OCI-LY1 (cell line): ENCODE data around the gene AHSP.

Experiments
- H2AFZ ChIP-seq: fragments of 200-600 bp; sonication (generic), shearing (Covaris generic); 2 replicates; pipeline ENCODE4 v1.6.0; 2014; ENCODE audit warnings: antibody characterized with exemption, mild to moderate bottlenecking, low read length
- H3F3A ChIP-seq: fragments of 200-600 bp; sonication (generic), shearing (Covaris generic); 2 replicates; pipeline ENCODE4 v1.6.0; 2014; ENCODE audit warnings: mild to moderate bottlenecking, antibody characterized with exemption, low read length, moderate library complexity; ENCODE audit not compliant: insufficient read depth
- H3K27ac ChIP-seq: fragments of 200-600 bp; sonication (generic); 2 replicates; pipeline ENCODE4 v1.5.1; 2014; ENCODE audit warnings: low read length, mixed run types, mild to moderate bottlenecking, low read depth; ENCODE audit not compliant: poor library complexity, severe bottlenecking
- H3K27me3 ChIP-seq: fragments of 200-600 bp; sonication (generic); 2 replicates; pipeline ENCODE4 v1.6.0; 2014; ENCODE audit warnings: antibody characterized with exemption, mild to moderate bottlenecking, low read length, moderate library complexity; ENCODE audit not compliant: insufficient read depth
- H3K36me3 ChIP-seq: fragments of 200-600 bp; sonication (generic); 2 replicates; pipeline ENCODE4 v1.6.1; 2014; ENCODE audit warnings: mild to moderate bottlenecking, antibody characterized with exemption, low read length, moderate library complexity, mixed read lengths; ENCODE audit not compliant: insufficient read depth
- H3K4me1 ChIP-seq: fragments of 200-600 bp; sonication (generic); 2 replicates; pipeline ENCODE4 v1.5.1; 2014; ENCODE audit warnings: mild to moderate bottlenecking, low read length, moderate library complexity; ENCODE audit not compliant: insufficient read depth, severe bottlenecking
- H3K4me2 ChIP-seq: fragments of 200-600 bp; sonication (generic), shearing (Covaris generic); 2 replicates; pipeline ENCODE4 v1.6.1; 2014; ENCODE audit warnings: low read length
- H3K4me3 ChIP-seq: fragments of 200-600 bp; sonication (generic); 2 replicates; pipeline ENCODE4 v1.5.1; 2014; ENCODE audit warnings: low read length, low read depth, mild to moderate bottlenecking, mixed read lengths; ENCODE audit not compliant: poor library complexity, severe bottlenecking
- H3K79me2 ChIP-seq: fragments of 200-600 bp; shearing (Covaris generic); 2 replicates; pipeline ENCODE4 v1.6.1; 2016; ENCODE audit warnings: mixed run types, low read length, mixed read lengths; ENCODE audit not compliant: insufficient read depth
- H3K9ac ChIP-seq: fragments of 200-600 bp; sonication (generic), shearing (Covaris generic); 2 replicates; pipeline ENCODE4 v1.6.1; 2014; ENCODE audit warnings: mild to moderate bottlenecking, low read length, mixed read lengths
- H3K9me2 ChIP-seq: fragments of 200-600 bp; sonication (generic), shearing (Covaris generic); 2 replicates; pipeline ENCODE4 v1.6.1; 2014; ENCODE audit warnings: low read depth, mild to moderate bottlenecking, low read length, mixed read lengths
- H3K9me3 ChIP-seq: fragments of 200-600 bp; shearing (Covaris generic); 2 replicates; pipeline ENCODE4 v1.6.1; 2014; ENCODE audit warnings: low read length, mixed read lengths
- H4K20me1 ChIP-seq: fragments of 200-600 bp; sonication (generic), shearing (Covaris generic); 2 replicates; pipeline ENCODE4 v1.6.0; 2016; ENCODE audit warnings: mild to moderate bottlenecking, low read length; ENCODE audit not compliant: insufficient read depth
- EZH2 ChIP-seq: fragments of 200-600 bp; sonication (generic), shearing (Covaris generic); IDR thresholded peaks from 2 replicates; pipeline ENCODE4 v1.8.0; 2017; ENCODE audit warnings: borderline replicate concordance, mixed run types, mild to moderate bottlenecking, antibody characterized with exemption, low read length, moderate library complexity, mixed read lengths
- TF ChIP-seq, protein P1 (sequence below): fragments of 200-600 bp; sonication (generic), shearing (Covaris generic); IDR thresholded peaks from 2 replicates; pipeline ENCODE4 v1.5.1; 2017; ENCODE audit warnings: mild to moderate bottlenecking, antibody characterized with exemption, low read length, moderate library complexity, mixed read lengths

AHSP gene

DNA sequence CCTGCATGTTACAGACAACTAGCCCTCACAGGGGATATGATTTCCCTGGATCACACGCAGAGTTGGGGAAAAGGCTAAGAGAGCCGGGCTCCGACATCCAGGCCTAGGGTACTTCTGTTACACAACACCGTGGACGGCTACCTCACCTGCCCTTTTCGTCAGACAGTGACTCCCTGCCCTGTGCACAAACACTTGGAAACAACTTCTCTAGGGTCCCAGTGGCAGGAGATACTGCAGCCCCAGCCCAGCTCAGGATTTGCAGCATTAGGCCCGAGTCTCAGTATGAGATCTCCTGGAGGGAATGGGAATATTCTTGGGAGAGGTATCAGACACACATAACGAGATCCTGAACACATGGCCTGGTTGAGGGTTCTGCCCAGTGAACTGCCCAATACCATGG, 27.8 kb upstream of the AHSP start:
- Histone ChIP-seq H3K4me2 (no peak overlapping the region), H3F3A (no peaks in the 10 kb centered on the region), H3K4me3 (no peak overlapping the region), H3K4me1 (no peaks in the 10 kb centered on the region), H3K9ac (no peak overlapping the region), H4K20me1 (no peaks in the 10 kb centered on the region), H2AFZ (no peak overlapping the region), H3K27me3 (no peaks in the 10 kb centered on the region), H3K36me3 (no peaks in the 10 kb centered on the region), H3K79me2 (no peaks in the 10 kb centered on the region), H3K9me3 (no peaks in the 10 kb centered on the region), H3K9me2 (no peaks in the 10 kb centered on the region), H3K27ac (no peak overlapping the region)
- TF ChIP-seq, protein P1, sequence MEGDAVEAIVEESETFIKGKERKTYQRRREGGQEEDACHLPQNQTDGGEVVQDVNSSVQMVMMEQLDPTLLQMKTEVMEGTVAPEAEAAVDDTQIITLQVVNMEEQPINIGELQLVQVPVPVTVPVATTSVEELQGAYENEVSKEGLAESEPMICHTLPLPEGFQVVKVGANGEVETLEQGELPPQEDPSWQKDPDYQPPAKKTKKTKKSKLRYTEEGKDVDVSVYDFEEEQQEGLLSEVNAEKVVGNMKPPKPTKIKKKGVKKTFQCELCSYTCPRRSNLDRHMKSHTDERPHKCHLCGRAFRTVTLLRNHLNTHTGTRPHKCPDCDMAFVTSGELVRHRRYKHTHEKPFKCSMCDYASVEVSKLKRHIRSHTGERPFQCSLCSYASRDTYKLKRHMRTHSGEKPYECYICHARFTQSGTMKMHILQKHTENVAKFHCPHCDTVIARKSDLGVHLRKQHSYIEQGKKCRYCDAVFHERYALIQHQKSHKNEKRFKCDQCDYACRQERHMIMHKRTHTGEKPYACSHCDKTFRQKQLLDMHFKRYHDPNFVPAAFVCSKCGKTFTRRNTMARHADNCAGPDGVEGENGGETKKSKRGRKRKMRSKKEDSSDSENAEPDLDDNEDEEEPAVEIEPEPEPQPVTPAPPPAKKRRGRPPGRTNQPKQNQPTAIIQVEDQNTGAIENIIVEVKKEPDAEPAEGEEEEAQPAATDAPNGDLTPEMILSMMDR: no peak
- no peak for TF ChIP-seq EZH2

DNA sequence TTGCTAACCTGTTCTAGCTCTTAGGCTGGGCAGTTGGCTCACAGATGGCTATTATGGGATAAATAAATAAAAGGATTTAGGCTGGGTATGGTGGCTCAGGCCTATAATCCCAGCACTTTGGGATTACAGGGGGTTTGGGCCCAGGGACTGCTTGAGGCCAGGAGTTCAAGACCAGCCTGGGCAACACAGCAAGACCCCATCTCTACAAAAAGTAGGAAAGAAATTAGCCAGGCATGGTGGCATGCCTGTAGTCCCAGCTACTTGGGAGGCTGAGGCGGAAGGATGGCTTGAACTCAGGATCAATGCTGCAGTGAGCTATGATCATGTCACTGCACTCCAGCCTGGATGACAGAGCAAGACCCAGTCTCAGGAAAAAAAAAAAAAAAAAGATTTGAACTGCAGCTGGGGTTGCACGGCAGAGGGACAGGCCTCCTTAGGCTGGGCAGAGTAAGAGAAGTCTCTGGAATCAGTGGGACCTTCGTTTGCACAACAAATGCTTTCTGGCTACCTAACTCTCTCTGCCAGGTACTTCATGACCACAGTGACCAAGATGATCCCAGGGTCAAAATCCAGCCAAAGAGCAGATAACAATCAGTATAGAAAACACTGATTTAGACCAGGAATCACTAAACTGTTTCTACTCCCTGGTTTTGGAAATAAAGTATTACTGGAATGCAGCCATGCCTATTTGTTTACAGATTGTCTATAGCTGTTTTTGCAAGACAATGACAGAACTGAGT, 26.3 kb upstream of the AHSP start:
- H3K79me2 ChIP-seq: no peaks in the 10 kb centered on the region
- H3K4me3 ChIP-seq: no peak overlapping the region
- H3K36me3 ChIP-seq: no peaks in the 10 kb centered on the region
- H3K4me1 ChIP-seq: no peaks in the 10 kb centered on the region
- no peaks in the 10 kb centered on the region for H3K9me2 ChIP-seq
- H3K27me3 ChIP-seq: no peaks in the 10 kb centered on the region
- H3K27ac ChIP-seq: no peak overlapping the region
- no peak overlapping the region for H3K9ac ChIP-seq
- no peaks in the 10 kb centered on the region for H3K9me3 ChIP-seq
- H3F3A ChIP-seq: no peaks in the 10 kb centered on the region
- H3K4me2 ChIP-seq: no peak overlapping the region
- no peaks in the 10 kb centered on the region for H4K20me1 ChIP-seq
- no peak for TF ChIP-seq EZH2
- TF ChIP-seq, protein P1: no peak
- no peak overlapping the region for H2AFZ ChIP-seq

DNA sequence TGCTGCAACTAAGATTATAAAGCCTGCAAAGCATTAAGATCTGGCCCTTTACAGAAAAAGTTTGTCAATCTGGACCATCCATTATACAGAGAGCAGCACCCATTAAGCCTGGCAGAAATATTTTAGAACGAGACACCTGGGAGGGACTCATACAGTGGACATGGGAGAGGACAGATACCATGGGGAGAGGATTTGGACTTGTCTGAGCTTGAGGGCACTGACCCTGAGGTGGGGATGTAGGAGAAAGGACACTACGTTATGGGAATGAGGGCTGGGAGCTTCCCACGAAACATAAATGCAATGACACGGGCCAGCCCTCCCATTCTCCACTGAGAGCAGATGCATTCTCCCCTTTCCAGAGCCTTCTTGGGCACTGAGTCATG, 25.7 kb upstream of the AHSP start:
- Histone ChIP-seq H3K4me2 (no peak overlapping the region), H4K20me1 (no peaks in the 10 kb centered on the region), H3K9me3 (no peaks in the 10 kb centered on the region), H3K27ac (no peak overlapping the region), H3K36me3 (no peaks in the 10 kb centered on the region), H3K4me3 (no peak overlapping the region), H3K79me2 (no peaks in the 10 kb centered on the region), H3F3A (no peaks in the 10 kb centered on the region), H3K9me2 (no peaks in the 10 kb centered on the region), H3K9ac (no peak overlapping the region), H2AFZ (no peak overlapping the region), H3K27me3 (no peaks in the 10 kb centered on the region), H3K4me1 (peaks cover 3% of the 10 kb centered on the region)
- TF ChIP-seq, protein P1: no peak
- TF ChIP-seq EZH2: no peak
